Chondrocyte (in vitro differentiated cells): ENCODE results near the gene TMEM165. TPM values are rescaled to one million over a fixed set of nuclear protein-coding genes. Genes with fewer than 3 reads are reported as not detected.

Experiments
- DNase-seq: peaks from one replicate; pipeline ENCODE4 v3.0.0; 2021; ENCODE audit warnings: mixed read lengths, low spot score
- H3K27ac Mint-ChIP-seq: one replicate; pipeline ENCODE4 v1.8.0; 2021; ENCODE audit warnings: mild to moderate bottlenecking, moderate library complexity, mixed read lengths; ENCODE audit not compliant: unreplicated experiment
- H3K27me3 Mint-ChIP-seq: 2 replicates; pipeline ENCODE4 v1.8.0; 2021; ENCODE audit warnings: low read depth, mixed read lengths
- H3K36me3 Mint-ChIP-seq: 2 replicates; pipeline ENCODE4 v1.8.0; 2021; ENCODE audit warnings: low read depth, mixed read lengths
- H3K4me1 Mint-ChIP-seq: 2 replicates; pipeline ENCODE4 v1.8.0; 2021; ENCODE audit warnings: low read depth, mild to moderate bottlenecking, mixed read lengths
- H3K4me3 Mint-ChIP-seq: one replicate; pipeline ENCODE4 v1.8.0; 2021; ENCODE audit warnings: mild to moderate bottlenecking, moderate library complexity, mixed read lengths; ENCODE audit not compliant: unreplicated experiment
- H3K9me3 Mint-ChIP-seq: 2 replicates; pipeline ENCODE4 v1.8.0; 2021; ENCODE audit warnings: low read depth, mixed read lengths
- CTCF ChIP-seq: fragments of 200-600 bp; sonication (generic); IDR thresholded peaks from 2 replicates; pipeline ENCODE4 v1.5.0; 2021; ENCODE audit warnings: antibody characterized with exemption, mild to moderate bottlenecking, moderate library complexity
- total RNA-seq: library from RNA; stranded (reverse); gene quantifications from 3 replicates; pipeline ENCODE4 v1.2.1, GENCODE V29; 2021

Gene TMEM165
- total RNA-seq, 1 donor from 2014 or later: 111 TPM

- H3K4me3 Mint-ChIP-seq: no peak overlapping the region
- no peak for DNase-seq
- H3K9me3 Mint-ChIP-seq: peaks cover 1% of the 10 kb centered on the region
- H3K4me1 Mint-ChIP-seq: no peaks in the 10 kb centered on the region
- H3K36me3 Mint-ChIP-seq: peaks cover 6% of the 10 kb centered on the region
- TF ChIP-seq CTCF: no peak
- no peaks in the 10 kb centered on the region for H3K27me3 Mint-ChIP-seq
- H3K27ac Mint-ChIP-seq: no peak overlapping the region
These were observed 73.0 kb downstream of the TMEM165 start for GRCh38 chr4:55468724-55469123.

GRCh38 chr4:55469979-55470378 lies 74.2 kb downstream of the TMEM165 start:
- H3K27me3 Mint-ChIP-seq: no peaks in the 10 kb centered on the region
- peaks cover 10% of the 10 kb centered on the region for H3K9me3 Mint-ChIP-seq
- no peaks in the 10 kb centered on the region for H3K4me1 Mint-ChIP-seq
- DNase-seq: no peak
- H3K36me3 Mint-ChIP-seq: peaks cover 16% of the 10 kb centered on the region
- H3K27ac Mint-ChIP-seq: no peak overlapping the region
- H3K4me3 Mint-ChIP-seq: no peak overlapping the region
- TF ChIP-seq CTCF: no peak

Other genes starting within 250 kb of the TMEM165 start
- gene SRD5A3, start 49.7 kb upstream of the TMEM165 start, total RNA-seq: 23.9 to 31.4 TPM (median 29.0 TPM) in 3 replicates
- gene CLOCK, start 151.0 kb downstream of the TMEM165 start, total RNA-seq: 26.1 to 31.2 TPM (median 28.7 TPM) in 3 replicates
- not detected in 3 replicates for gene PDCL2, start 196.3 kb downstream of the TMEM165 start, total RNA-seq
- gene NMU, start 240.3 kb downstream of the TMEM165 start, total RNA-seq: 0.80 to 1.5 TPM in 2 of 3 replicates, not detected in the other